Brain pericyte (primary cell): ENCODE results near the gene ATXN2.
"Not testable (repeated sequence)": the region's sequence is repeated elsewhere in the genome, so short reads cannot be mapped to it uniquely, and the experiment has no call there.

Source experiments
- DNase-seq: peaks from one replicate; pipeline ENCODE4 v3.0.0-alpha.2; 2012; ENCODE audit warnings: low read depth, low spot score

Gene ATXN2

DNA sequence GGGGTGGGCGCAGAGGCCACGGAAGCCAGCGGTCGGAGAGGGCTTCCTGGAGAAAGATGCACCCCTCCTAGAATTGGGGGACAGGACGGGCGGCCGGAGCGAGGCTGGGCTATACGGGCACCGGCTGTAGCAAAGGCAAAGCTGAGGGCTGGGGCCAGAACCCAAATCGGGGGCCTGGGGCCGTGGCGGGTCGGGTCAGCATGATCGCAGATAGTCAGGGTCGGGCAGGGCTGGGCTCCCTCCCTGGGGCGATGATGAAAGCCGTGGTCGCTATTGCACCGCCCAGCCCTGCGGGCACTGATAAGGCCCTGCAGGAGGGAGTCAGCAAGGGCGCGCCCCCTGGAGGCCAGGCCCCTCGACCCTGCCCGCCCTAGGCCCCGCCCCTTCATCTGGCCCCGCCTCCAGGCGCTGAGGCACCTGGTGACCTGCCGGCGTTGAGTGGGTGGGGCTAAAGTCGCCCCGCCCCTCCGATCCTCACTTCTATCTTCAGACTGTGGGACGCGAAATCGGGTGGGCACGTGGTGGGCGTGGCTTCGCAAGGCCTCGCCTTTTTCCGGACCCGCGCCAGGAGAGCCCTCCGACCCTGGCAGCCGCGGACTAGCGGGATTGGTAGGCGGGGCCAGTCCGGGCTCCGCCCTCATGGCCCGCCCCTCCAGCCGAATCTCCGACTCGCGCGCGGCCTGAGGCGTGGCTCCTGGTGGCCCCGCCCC lies 193.8 kb downstream of the ATXN2 start:
- peak; percentile 80 for DNase-seq

DNA sequence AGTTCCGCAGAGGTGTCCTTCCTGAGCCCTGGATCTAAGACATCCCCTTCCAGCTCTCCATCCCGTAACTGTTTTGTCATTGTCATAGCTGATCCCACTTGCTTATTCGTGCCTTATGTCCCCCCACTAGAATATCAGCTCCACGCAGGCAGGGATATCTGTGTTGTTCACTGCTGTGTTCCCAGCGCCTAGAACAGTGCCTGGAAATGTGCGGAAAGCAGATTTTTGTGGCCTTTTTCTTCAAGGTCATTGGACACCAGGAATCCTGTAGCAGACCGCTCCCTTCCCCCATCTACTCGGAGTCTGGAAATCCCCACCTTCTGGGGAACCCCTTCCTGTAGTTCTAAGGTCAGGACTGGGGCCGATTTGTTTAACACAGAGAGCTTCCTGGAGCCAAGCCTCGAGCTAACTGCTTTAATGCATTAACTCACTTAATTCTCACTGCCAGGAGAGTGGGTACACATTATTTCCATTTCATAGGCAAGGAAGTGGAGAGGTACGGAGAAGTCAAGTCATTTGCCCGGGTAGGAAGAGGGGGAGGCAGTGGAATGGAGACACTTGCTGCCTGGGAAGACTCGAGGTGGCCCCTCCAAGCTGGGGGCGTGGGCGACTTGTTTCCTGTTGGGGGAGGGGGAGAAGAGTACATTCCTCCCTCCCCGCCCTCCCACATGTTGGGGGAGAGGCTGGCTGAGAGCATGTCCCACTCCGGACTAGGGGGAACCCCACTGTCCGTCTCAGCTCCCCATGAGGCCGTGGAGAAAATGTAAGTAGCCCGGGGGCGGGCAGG lies 194.6 kb downstream of the ATXN2 start:
- DNase-seq, result no peak

DNA sequence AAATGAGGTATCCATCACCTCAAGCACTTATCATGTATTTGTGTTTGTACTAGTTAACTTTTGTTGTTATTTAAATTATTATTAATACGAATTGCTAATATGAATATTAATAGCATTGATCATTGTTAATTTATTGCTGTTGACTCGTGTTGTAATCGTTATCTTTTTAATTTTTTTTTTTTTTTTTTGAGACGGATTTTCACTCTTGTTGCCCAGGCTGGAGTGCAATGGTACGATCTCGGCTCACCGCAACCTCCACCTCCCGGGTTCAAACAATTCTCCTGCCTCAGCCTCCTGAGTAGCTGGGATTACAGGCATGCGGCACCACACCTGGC lies 196.7 kb downstream of the ATXN2 start:
- DNase-seq, result not testable (repeated sequence)
